Astrocyte (in vitro differentiated cells and primary cell): ENCODE data around the gene TRMT5. TPM values are rescaled to one million over a fixed set of nuclear protein-coding genes. Genes with fewer than 3 reads are reported as not detected.

Source experiments
- DNase-seq: peaks from one replicate; pipeline ENCODE4 v3.0.0-alpha.2; 2010; ENCODE audit warnings: low read depth
- FAIRE-seq: peaks from 2 replicates; lab custom pipeline; 2011; peaks lifted over from hg19 to GRCh38; lab: Jason Lieb, UNC
- H2AFZ ChIP-seq: 2 replicates; pipeline ENCODE4 v1.6.0; 2012; ENCODE audit warnings: low read depth, low read length, inconsistent platforms
- H3K27ac ChIP-seq: 2 replicates; pipeline ENCODE4 v1.5.1; 2011; ENCODE audit warnings: low read depth, low read length, inconsistent platforms
- H3K27me3 ChIP-seq: 2 replicates; pipeline ENCODE4 v1.6.0; 2011; ENCODE audit warnings: low read length, inconsistent platforms; ENCODE audit not compliant: insufficient read depth
- H3K36me3 ChIP-seq: 2 replicates; pipeline ENCODE4 v1.5.1; 2011; ENCODE audit warnings: low read length, inconsistent platforms; ENCODE audit not compliant: insufficient read depth
- H3K4me1 ChIP-seq: 2 replicates; pipeline ENCODE4 v1.5.1; 2011; ENCODE audit warnings: low read length, inconsistent platforms; ENCODE audit not compliant: insufficient read depth
- H3K4me2 ChIP-seq: 2 replicates; pipeline ENCODE4 v1.6.0; 2012; ENCODE audit warnings: low read length, inconsistent platforms
- H3K4me3 ChIP-seq: 2 replicates; pipeline ENCODE4 v1.5.1; 2011; ENCODE audit warnings: low read depth, mild to moderate bottlenecking, low read length, inconsistent platforms; ENCODE audit not compliant: insufficient read depth
- H3K79me2 ChIP-seq: 2 replicates; pipeline ENCODE4 v1.6.0; 2012; ENCODE audit warnings: mild to moderate bottlenecking, low read length, inconsistent platforms; ENCODE audit not compliant: insufficient read depth
- H3K9ac ChIP-seq: 2 replicates; pipeline ENCODE4 v1.6.0; 2012; ENCODE audit warnings: mild to moderate bottlenecking, low read length, inconsistent platforms
- H3K9me3 ChIP-seq: 2 replicates; pipeline ENCODE4 v1.5.1; 2012; ENCODE audit warnings: low read depth, mild to moderate bottlenecking, low read length, inconsistent platforms; ENCODE audit not compliant: insufficient read depth
- H4K20me1 ChIP-seq: 2 replicates; pipeline ENCODE4 v1.6.0; 2012; ENCODE audit warnings: low read length, inconsistent platforms; ENCODE audit not compliant: insufficient read depth
- H3K27ac Mint-ChIP-seq: one replicate; pipeline ENCODE4 v1.8.0; 2021; ENCODE audit warnings: mild to moderate bottlenecking, mixed read lengths; ENCODE audit not compliant: unreplicated experiment
- H3K27me3 Mint-ChIP-seq: one replicate; pipeline ENCODE4 v1.8.0; 2021; ENCODE audit warnings: low read depth, mixed read lengths; ENCODE audit not compliant: unreplicated experiment
- H3K36me3 Mint-ChIP-seq: one replicate; pipeline ENCODE4 v1.8.0; 2021; ENCODE audit warnings: low read depth, mixed read lengths; ENCODE audit not compliant: unreplicated experiment
- H3K4me1 Mint-ChIP-seq: one replicate; pipeline ENCODE4 v1.8.0; 2021; ENCODE audit warnings: low read depth, mixed read lengths; ENCODE audit not compliant: unreplicated experiment
- H3K4me3 Mint-ChIP-seq: one replicate; pipeline ENCODE4 v1.8.0; 2021; ENCODE audit warnings: mild to moderate bottlenecking, moderate library complexity, mixed read lengths; ENCODE audit not compliant: unreplicated experiment
- H3K9me3 Mint-ChIP-seq: one replicate; pipeline ENCODE4 v1.8.0; 2021; ENCODE audit warnings: mild to moderate bottlenecking, mixed read lengths; ENCODE audit not compliant: unreplicated experiment
- EZH2 ChIP-seq: IDR thresholded peaks from 2 replicates; pipeline ENCODE4 v1.6.1; 2012; ENCODE audit warnings: mild to moderate bottlenecking, low read length, inconsistent platforms; ENCODE audit not compliant: insufficient read depth
- total RNA-seq: library from RNA; stranded (reverse); gene quantifications from 2 replicates; pipeline ENCODE4 v1.2.1, GENCODE V29; 2021
- TF ChIP-seq, protein P1 (sequence below): IDR thresholded peaks from 2 replicates; pipeline ENCODE4 v1.5.1; 2011; ENCODE audit warnings: low read depth, mild to moderate bottlenecking, inconsistent platforms, low read length, moderate library complexity; ENCODE audit not compliant: insufficient read depth

The TRMT5 gene
- total RNA-seq, 1 donor from 2014 or later, result 14.8 TPM

GRCh38 chr14:61003571-61003970 is 22.7 kb upstream of the TRMT5 start:
- Mint-ChIP-seq H3K9me3 (peaks cover 5% of the 10 kb centered on the region), H3K4me3 (no peak overlapping the region), H3K27me3 (no peaks in the 10 kb centered on the region), H3K27ac (no peak overlapping the region), H3K36me3 (peaks cover 5% of the 10 kb centered on the region), H3K4me1 (no peaks in the 10 kb centered on the region)
- no peak overlapping the region for H3K4me2 ChIP-seq
- peak; percentile 73 for FAIRE-seq
- no peaks in the 10 kb centered on the region for H3K79me2 ChIP-seq
- no peaks in the 10 kb centered on the region for H3K27me3 ChIP-seq
- TF ChIP-seq, protein P1, sequence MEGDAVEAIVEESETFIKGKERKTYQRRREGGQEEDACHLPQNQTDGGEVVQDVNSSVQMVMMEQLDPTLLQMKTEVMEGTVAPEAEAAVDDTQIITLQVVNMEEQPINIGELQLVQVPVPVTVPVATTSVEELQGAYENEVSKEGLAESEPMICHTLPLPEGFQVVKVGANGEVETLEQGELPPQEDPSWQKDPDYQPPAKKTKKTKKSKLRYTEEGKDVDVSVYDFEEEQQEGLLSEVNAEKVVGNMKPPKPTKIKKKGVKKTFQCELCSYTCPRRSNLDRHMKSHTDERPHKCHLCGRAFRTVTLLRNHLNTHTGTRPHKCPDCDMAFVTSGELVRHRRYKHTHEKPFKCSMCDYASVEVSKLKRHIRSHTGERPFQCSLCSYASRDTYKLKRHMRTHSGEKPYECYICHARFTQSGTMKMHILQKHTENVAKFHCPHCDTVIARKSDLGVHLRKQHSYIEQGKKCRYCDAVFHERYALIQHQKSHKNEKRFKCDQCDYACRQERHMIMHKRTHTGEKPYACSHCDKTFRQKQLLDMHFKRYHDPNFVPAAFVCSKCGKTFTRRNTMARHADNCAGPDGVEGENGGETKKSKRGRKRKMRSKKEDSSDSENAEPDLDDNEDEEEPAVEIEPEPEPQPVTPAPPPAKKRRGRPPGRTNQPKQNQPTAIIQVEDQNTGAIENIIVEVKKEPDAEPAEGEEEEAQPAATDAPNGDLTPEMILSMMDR, result no peak
- no peak for TF ChIP-seq EZH2
- H4K20me1 ChIP-seq, result peaks cover 5% of the 10 kb centered on the region
- DNase-seq, result peak; percentile 32
- no peak overlapping the region for H3K9ac ChIP-seq
- no peaks in the 10 kb centered on the region for H3K36me3 ChIP-seq
- H3K4me3 ChIP-seq, result no peak overlapping the region
- no peaks in the 10 kb centered on the region for H3K9me3 ChIP-seq
- H2AFZ ChIP-seq, result no peak overlapping the region
- no peaks in the 10 kb centered on the region for H3K4me1 ChIP-seq
- no peak overlapping the region for H3K27ac ChIP-seq

GRCh38 chr14:60999536-60999935 is 18.7 kb upstream of the TRMT5 start:
- peaks cover 9% of the 10 kb centered on the region for H3K9me3 Mint-ChIP-seq

DNA sequence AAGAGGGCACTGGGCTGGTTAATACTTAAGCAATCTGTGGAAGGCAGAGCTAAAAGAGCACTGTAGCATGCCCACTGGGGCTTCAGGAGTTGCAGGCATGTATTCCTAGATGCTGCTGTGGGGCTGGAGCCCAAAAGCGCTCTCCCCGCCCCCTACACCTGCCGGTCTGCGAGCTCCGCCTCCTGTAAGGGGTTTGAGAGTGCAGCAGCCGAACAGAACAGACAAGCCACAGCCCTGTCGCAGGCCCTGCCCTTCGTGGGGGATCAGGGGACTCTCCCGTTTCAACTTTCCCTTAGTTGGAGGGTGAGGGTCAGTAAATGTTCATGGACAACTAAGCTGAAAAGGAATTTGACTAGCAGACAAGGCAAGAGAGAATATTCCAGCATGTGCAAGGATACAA is 17.7 kb upstream of the TRMT5 start:
- Histone ChIP-seq H4K20me1 (peaks cover 5% of the 10 kb centered on the region), H3K9me3 (no peaks in the 10 kb centered on the region), H3K79me2 (no peaks in the 10 kb centered on the region), H3K4me3 (no peak overlapping the region), H3K9ac (no peak overlapping the region), H3K27me3 (no peaks in the 10 kb centered on the region), H3K4me2 (no peak overlapping the region), H2AFZ (no peak overlapping the region), H3K36me3 (no peaks in the 10 kb centered on the region), H3K27ac (no peak overlapping the region), H3K4me1 (no peaks in the 10 kb centered on the region)
- FAIRE-seq (no peak), DNase-seq (no peak)
- peaks cover 12% of the 10 kb centered on the region for H3K36me3 Mint-ChIP-seq
- no peak overlapping the region for H3K4me3 Mint-ChIP-seq
- H3K9me3 Mint-ChIP-seq, result peaks cover 6% of the 10 kb centered on the region
- H3K27ac Mint-ChIP-seq, result no peak overlapping the region
- TF ChIP-seq, protein P1, result no peak
- TF ChIP-seq EZH2, result no peak
- H3K27me3 Mint-ChIP-seq, result no peaks in the 10 kb centered on the region
- no peaks in the 10 kb centered on the region for H3K4me1 Mint-ChIP-seq

More at GRCh38 chr14:60999536-60999935, 18.7 kb upstream of the TRMT5 start:
- FAIRE-seq (no peak), DNase-seq (no peak)
- H3K4me1 Mint-ChIP-seq, result no peaks in the 10 kb centered on the region
- Histone ChIP-seq H3K9ac (no peak overlapping the region), H2AFZ (no peak overlapping the region), H3K79me2 (no peaks in the 10 kb centered on the region), H3K4me1 (no peaks in the 10 kb centered on the region), H3K4me3 (no peak overlapping the region), H4K20me1 (peaks cover 5% of the 10 kb centered on the region), H3K4me2 (no peak overlapping the region), H3K9me3 (no peaks in the 10 kb centered on the region), H3K27ac (no peak overlapping the region), H3K27me3 (no peaks in the 10 kb centered on the region), H3K36me3 (no peaks in the 10 kb centered on the region)
- TF ChIP-seq, protein P1, result no peak
- no peak for TF ChIP-seq EZH2
- H3K27ac Mint-ChIP-seq, result no peak overlapping the region
- H3K27me3 Mint-ChIP-seq, result no peaks in the 10 kb centered on the region
- peaks cover 10% of the 10 kb centered on the region for H3K36me3 Mint-ChIP-seq
- no peak overlapping the region for H3K4me3 Mint-ChIP-seq
